ENCODE results near the gene ING5.

DNA sequence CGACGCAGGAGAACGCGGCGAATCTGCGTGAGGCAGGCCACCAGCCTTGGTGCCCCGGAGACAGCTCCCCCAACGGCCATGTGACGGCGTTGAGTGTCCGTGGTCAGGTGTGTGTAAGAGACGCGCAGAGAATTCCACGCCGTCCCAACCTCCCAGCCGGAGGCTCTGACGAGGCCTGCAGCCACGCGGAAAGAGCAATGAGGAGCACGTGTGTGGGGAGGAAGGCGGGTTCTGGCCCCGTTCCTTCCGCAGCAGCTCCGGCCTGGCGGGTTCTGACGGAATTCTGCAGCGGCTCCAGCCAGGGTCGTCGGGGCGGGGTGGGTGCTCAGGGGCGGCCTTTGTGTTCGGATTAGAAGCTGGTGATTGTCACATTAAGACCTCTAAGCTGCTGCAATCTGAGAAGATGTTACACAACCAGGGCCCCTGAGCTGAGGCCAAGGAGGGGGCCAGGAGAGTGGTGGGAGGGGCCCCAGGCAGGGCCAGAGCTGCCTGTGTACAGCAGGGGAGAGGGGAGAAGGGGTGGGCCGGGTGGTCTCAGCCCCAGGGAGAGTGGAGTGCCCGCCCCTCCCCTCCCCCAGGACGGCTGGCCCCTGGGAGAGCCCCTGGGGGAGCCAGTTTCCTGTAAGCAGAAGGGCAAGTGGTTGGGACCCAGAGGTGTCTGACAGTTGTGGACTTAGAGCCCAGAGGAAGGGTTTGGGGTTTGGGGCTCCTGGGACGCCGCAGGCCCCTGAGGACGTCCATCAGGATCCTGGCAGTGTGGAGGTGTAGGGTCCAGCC, 69.6 kb downstream of the ING5 start:
- TF ChIP-seq POLR2A (IDR thresholded peaks at IDR 0.05; ENCODE audit: low read depth, low read length) (0 out of 2 replicates have a peak, but pooled peaks have one; percentile 20), TAF1 (IDR thresholded peaks at IDR 0.05; ENCODE audit: borderline replicate concordance, low read depth, low read length) (peak; percentile 14; the same call in 1 of the 2 replicates), POLR2AphosphoS5 (IDR thresholded peaks at IDR 0.05; ENCODE audit: low read depth, low read length) (no peak)
